Rectal smooth muscle tissue (tissue), 1 donor: ENCODE measurements around the gene ACOT8.
A peak's percentile ranks its signal among the peaks of the same experiment; 100 is the strongest.
"Not testable (repeated sequence)": the region's sequence is repeated elsewhere in the genome, so short reads cannot be mapped to it uniquely, and the experiment has no call there.

Source experiments
- H3K27ac ChIP-seq: one replicate; pipeline ENCODE4 v1.7.0; 2013; ENCODE audit warnings: low read depth, low read length, inconsistent platforms
- H3K27me3 ChIP-seq: one replicate; pipeline ENCODE4 v1.7.0; 2013; ENCODE audit warnings: low read length; ENCODE audit not compliant: control insufficient read depth, insufficient read depth
- H3K36me3 ChIP-seq: one replicate; pipeline ENCODE4 v1.7.0; 2013; ENCODE audit warnings: low read length; ENCODE audit not compliant: control insufficient read depth, insufficient read depth
- H3K4me1 ChIP-seq: one replicate; pipeline ENCODE4 v1.7.0; 2013; ENCODE audit warnings: low read length; ENCODE audit not compliant: control insufficient read depth, insufficient read depth
- H3K4me3 ChIP-seq: one replicate; pipeline ENCODE4 v1.7.0; 2013; ENCODE audit warnings: low read length
- H3K9ac ChIP-seq: one replicate; pipeline ENCODE4 v1.7.0; 2013; ENCODE audit warnings: low read length

ACOT8 gene

GRCh38 chr20:45812157-45813005 is 44.8 kb downstream of the ACOT8 start, which contains the start of gene UBE2C:
Gene UBE2C (plus strand): TSS chr20:45812644. CDS start chr20:45812696, 52 bp downstream.
- Histone ChIP-seq H3K4me3 (peak within 1 kb of the TSS; percentile 68), H3K9ac (no peak within 1 kb of the TSS), H3K27ac (peak within 1 kb of the TSS; percentile 19), H3K4me1 (peaks cover 4% of the 10 kb centered on the region), H3K36me3 (peaks cover 20% of the 10 kb centered on the region), H3K27me3 (no peaks in the 10 kb centered on the region)

GRCh38 chr20:45810191-45810970 is 46.8 kb downstream of the ACOT8 start:
- no peak overlapping the region for H3K4me3 ChIP-seq
- H3K36me3 ChIP-seq, result peaks cover 28% of the 10 kb centered on the region
- H3K9ac ChIP-seq, result no peak overlapping the region
- H3K4me1 ChIP-seq, result peaks cover 4% of the 10 kb centered on the region
- H3K27me3 ChIP-seq, result no peaks in the 10 kb centered on the region
- no peak overlapping the region for H3K27ac ChIP-seq

- H3K36me3 ChIP-seq, result peaks cover 52% of the 10 kb centered on the region
- no peak overlapping the region for H3K4me3 ChIP-seq
- H3K4me1 ChIP-seq, result no peaks in the 10 kb centered on the region
- H3K27me3 ChIP-seq, result no peaks in the 10 kb centered on the region
- no peak overlapping the region for H3K9ac ChIP-seq
- H3K27ac ChIP-seq, result no peak overlapping the region
These were observed 55.3 kb downstream of the ACOT8 start for GRCh38 chr20:45801851-45802250.

- Histone ChIP-seq H3K27ac (no peak overlapping the region), H3K27me3 (no peaks in the 10 kb centered on the region), H3K9ac (no peak overlapping the region), H3K4me3 (no peak overlapping the region), H3K36me3 (peaks cover 45% of the 10 kb centered on the region), H3K4me1 (no peaks in the 10 kb centered on the region)
These were observed 58.1 kb downstream of the ACOT8 start for GRCh38 chr20:45798935-45799642.

GRCh38 chr20:45797955-45798354 is 59.2 kb downstream of the ACOT8 start:
- H3K4me3 ChIP-seq, H3K9ac ChIP-seq, H3K27ac ChIP-seq, H3K27me3 ChIP-seq, H3K4me1 ChIP-seq: not testable (repeated sequence)
- H3K36me3 ChIP-seq, result peaks cover 34% of the 10 kb centered on the region

GRCh38 chr20:45797510-45797909 is 59.7 kb downstream of the ACOT8 start:
- H3K4me1 ChIP-seq, H3K9ac ChIP-seq, H3K27ac ChIP-seq, H3K4me3 ChIP-seq, H3K27me3 ChIP-seq: not testable (repeated sequence)
- H3K36me3 ChIP-seq, result peaks cover 31% of the 10 kb centered on the region

GRCh38 chr20:45796337-45797065 is 60.7 kb downstream of the ACOT8 start:
- Histone ChIP-seq H3K36me3 (peaks cover 22% of the 10 kb centered on the region), H3K4me3 (no peak overlapping the region), H3K9ac (no peak overlapping the region), H3K27ac (no peak overlapping the region), H3K27me3 (no peaks in the 10 kb centered on the region), H3K4me1 (peaks cover 4% of the 10 kb centered on the region)

GRCh38 chr20:45792317-45793118 is 64.7 kb downstream of the ACOT8 start:
- Histone ChIP-seq H3K27me3 (no peaks in the 10 kb centered on the region), H3K4me3 (peak overlapping the region; percentile 92), H3K4me1 (peaks cover 4% of the 10 kb centered on the region), H3K27ac (peak overlapping the region; percentile 84), H3K36me3 (peaks cover 16% of the 10 kb centered on the region), H3K9ac (peak overlapping the region; percentile 4)
